H1 (cell line): ENCODE measurements around the gene ZNF629. TPM values are rescaled to one million over a fixed set of nuclear protein-coding genes. Genes with fewer than 3 reads are reported as not detected.

ENCODE experiments used
- CTCF ChIA-PET: fragments of 300-600 bp; sonication (Branson Sonifier 250); formaldehyde crosslinking; loops from one replicate; lab custom pipeline; 2021; ENCODE audit not compliant: partially characterized antibody; lab: Charles Lee
- POLR2A ChIA-PET: fragments of 300-600 bp; sonication (Branson Sonifier 250); formaldehyde crosslinking; loops from one replicate; lab custom pipeline; 2021; ENCODE audit warnings: inconsistent platforms; ENCODE audit not compliant: partially characterized antibody; lab: Charles Lee
- DNase-seq, 2 experiments: peaks; one replicate each; pipeline versions ENCODE4 v3.0.0 to v3.0.0-alpha.2; 2010 to 2022; ENCODE audit warnings: low spot score in 2 of 2, low read depth in 1 of 2, mixed read lengths in 1 of 2
- FAIRE-seq: peaks from 2 replicates; lab custom pipeline; 2011; peaks lifted over from hg19 to GRCh38; lab: Jason Lieb, UNC
- H2AFZ ChIP-seq: 2 replicates; pipeline ENCODE4 v1.8.1; 2012; ENCODE audit warnings: low read length, inconsistent platforms
- H2AK5ac ChIP-seq: 2 replicates; pipeline ENCODE4 v1.6.1; 2013; ENCODE audit warnings: low read depth, low read length
- H2BK120ac ChIP-seq: replicated peaks from 2 replicates; pipeline ENCODE3; 2013; ENCODE audit warnings: low read depth, low read length, inconsistent platforms
- H2BK12ac ChIP-seq: 2 replicates; pipeline ENCODE4 v1.6.1; 2013; ENCODE audit warnings: low read depth, low read length
- H2BK15ac ChIP-seq: 2 replicates; pipeline ENCODE4 v1.6.1; 2013; ENCODE audit warnings: low read length
- H2BK20ac ChIP-seq: 2 replicates; pipeline ENCODE4 v1.6.1; 2013; ENCODE audit warnings: low read length
- H2BK5ac ChIP-seq: 2 replicates; pipeline ENCODE4 v1.6.1; 2013; ENCODE audit warnings: low read depth, low read length
- H3K14ac ChIP-seq: 2 replicates; pipeline ENCODE4 v1.6.1; 2013; ENCODE audit warnings: inconsistent platforms; ENCODE audit not compliant: insufficient read length
- H3K18ac ChIP-seq: 2 replicates; pipeline ENCODE4 v1.6.1; 2013; ENCODE audit warnings: low read length; ENCODE audit errors: extremely low read depth
- H3K23ac ChIP-seq: 2 replicates; pipeline ENCODE4 v1.6.1; 2013; ENCODE audit warnings: inconsistent platforms; ENCODE audit not compliant: insufficient read length
- H3K23me2 ChIP-seq: 2 replicates; pipeline ENCODE4 v1.6.1; 2013; ENCODE audit warnings: low read depth, low read length
- H3K27ac ChIP-seq: 2 replicates; pipeline ENCODE4 v1.6.1; 2011; ENCODE audit warnings: low read depth, low read length, inconsistent platforms
- H3K27me3 ChIP-seq, 4 experiments: replicated peaks in 1 of 4; 1 replicate in 1 of 4; 2 replicates in 3 of 4; pipeline versions ENCODE4 v1.6.1 to v1.8.1; 2011 to 2013; ENCODE audit warnings: low read length in 3 of 4, mild to moderate bottlenecking in 3 of 4, inconsistent platforms in 2 of 4, mixed read lengths in 2 of 4, moderate library complexity in 1 of 4; ENCODE audit not compliant: control insufficient read depth in 3 of 4, insufficient read depth in 3 of 4; ENCODE audit errors: extremely low read depth in 1 of 4
- H3K36me3 ChIP-seq, 4 experiments: 2 replicates each; pipeline versions ENCODE4 v1.6.1 to v1.8.1; 2011 to 2013; ENCODE audit warnings: mild to moderate bottlenecking in 4 of 4, low read length in 3 of 4, moderate library complexity in 2 of 4, control low read depth in 1 of 4, inconsistent platforms in 1 of 4; ENCODE audit not compliant: insufficient read depth in 4 of 4, control insufficient read depth in 2 of 4
- H3K4ac ChIP-seq: replicated peaks from 2 replicates; pipeline ENCODE3; 2013; ENCODE audit warnings: low read length, low read depth, mixed read lengths, inconsistent platforms; ENCODE audit not compliant: insufficient read length
- H3K4me1 ChIP-seq, 4 experiments: replicated peaks in 1 of 4; 1 replicate in 1 of 4; 2 replicates in 3 of 4; pipeline versions ENCODE4 v1.6.1 to v1.8.1; 2011 to 2013; ENCODE audit warnings: low read length in 3 of 4, inconsistent platforms in 2 of 4, mixed read lengths in 1 of 4; ENCODE audit not compliant: insufficient read depth in 4 of 4, control insufficient read depth in 3 of 4
- H3K4me2 ChIP-seq, 2 experiments: 2 replicates each; pipeline versions ENCODE4 v1.6.1 to v1.8.1; 2011 to 2013; ENCODE audit warnings: low read depth in 2 of 2, low read length in 2 of 2, control low read depth in 1 of 2, inconsistent platforms in 1 of 2, mild to moderate bottlenecking in 1 of 2; ENCODE audit not compliant: insufficient read depth in 1 of 2
- H3K4me3 ChIP-seq, 4 experiments: fragments of 200-600, 300-600 bp in 1 of 4; sonication (generic), shearing (Covaris generic), sonication (Bioruptor Twin) in 1 of 4; 2 replicates each; pipeline versions ENCODE4 v1.5.1 to v1.8.1; 2011 to 2016; ENCODE audit warnings: low read length in 4 of 4, low read depth in 3 of 4, control low read depth in 2 of 4, inconsistent platforms in 2 of 4, mild to moderate bottlenecking in 2 of 4, mixed read lengths in 1 of 4, moderate library complexity in 1 of 4; ENCODE audit not compliant: insufficient read depth in 2 of 4; ENCODE audit errors: extremely low read depth in 1 of 4
- H3K56ac ChIP-seq: replicated peaks from 2 replicates; pipeline ENCODE3; 2013; ENCODE audit warnings: low read depth, mild to moderate bottlenecking, mixed read lengths, low read length, inconsistent platforms; ENCODE audit not compliant: insufficient read length
- H3K79me1 ChIP-seq: 2 replicates; pipeline ENCODE4 v1.6.1; 2013; ENCODE audit warnings: low read depth, low read length, control low read depth
- H3K79me2 ChIP-seq, 2 experiments: 2 replicates each; pipeline versions ENCODE4 v1.6.1 to v1.8.1; 2012 to 2013; ENCODE audit warnings: low read length in 2 of 2, mild to moderate bottlenecking in 2 of 2, inconsistent platforms in 1 of 2; ENCODE audit not compliant: insufficient read depth in 2 of 2, control insufficient read depth in 1 of 2
- H3K9ac ChIP-seq, 4 experiments: replicated peaks in 1 of 4; 1 replicate in 1 of 4; 2 replicates in 3 of 4; pipeline versions ENCODE4 v1.6.1 to v1.8.1; 2011 to 2013; ENCODE audit warnings: low read depth in 3 of 4, low read length in 3 of 4, control low read depth in 2 of 4, mild to moderate bottlenecking in 2 of 4, moderate library complexity in 2 of 4, inconsistent platforms in 1 of 4; ENCODE audit errors: extremely low read depth in 1 of 4
- H3K9me3 ChIP-seq, 2 experiments: 2 replicates each; pipeline versions ENCODE4 v1.6.1 to v1.8.1; 2012 to 2013; ENCODE audit warnings: mild to moderate bottlenecking in 2 of 2, moderate library complexity in 2 of 2, control low read depth in 1 of 2, inconsistent platforms in 1 of 2, low read depth in 1 of 2, low read length in 1 of 2, mixed read lengths in 1 of 2; ENCODE audit not compliant: insufficient read depth in 2 of 2
- H4K20me1 ChIP-seq, 2 experiments: replicated peaks in 1 of 2; 2 replicates each; pipeline versions ENCODE3 to v1.8.1; 2011 to 2013; ENCODE audit warnings: inconsistent platforms in 2 of 2, low read length in 2 of 2, mild to moderate bottlenecking in 1 of 2; ENCODE audit not compliant: insufficient read depth in 2 of 2, control insufficient read depth in 1 of 2
- H4K5ac ChIP-seq: 2 replicates; pipeline ENCODE4 v1.6.1; 2013; ENCODE audit warnings: low read length, low read depth, mixed read lengths, inconsistent platforms; ENCODE audit not compliant: insufficient read length
- H4K8ac ChIP-seq: 2 replicates; pipeline ENCODE4 v1.8.0; 2013; ENCODE audit warnings: mild to moderate bottlenecking, moderate library complexity, low read length, inconsistent platforms; ENCODE audit not compliant: insufficient read depth; ENCODE audit errors: extremely low read depth
- H4K91ac ChIP-seq: replicated peaks from 2 replicates; pipeline ENCODE3; 2013; ENCODE audit warnings: low read length, mixed read lengths, inconsistent platforms; ENCODE audit not compliant: insufficient read length
- KDM1A ChIP-seq: fragments of 200-600, 300-600 bp; sonication (generic); IDR thresholded peaks from 2 replicates; pipeline ENCODE4 v1.7.1; 2016; ENCODE audit warnings: mild to moderate bottlenecking, low read length, borderline replicate concordance
- TCF12 ChIP-seq: IDR thresholded peaks from 2 replicates; pipeline ENCODE4 v1.6.1; 2011; ENCODE audit warnings: low read depth, mild to moderate bottlenecking, low read length
- WGBS, 2 experiments: shearing (Covaris generic) in 1 of 2; methylation state at CpG; one replicate each; pipeline versions ENCODE4 v1.1.6 to v1.1.7; 2013 to 2015; ENCODE audit warnings: low lambda C conversion rate in 2 of 2, mixed read lengths in 2 of 2, inconsistent platforms in 1 of 2, low coverage in 1 of 2, missing lambda C conversion rate in 1 of 2; ENCODE audit not compliant: insufficient replicate concordance in 2 of 2, insufficient coverage in 1 of 2, insufficient read length in 1 of 2; ENCODE audit errors: extremely low coverage in 1 of 2, missing lambda C conversion rate in 1 of 2; 5-methylcytosine and 5-hydroxymethylcytosine counted together
- polyA plus RNA-seq, 7 experiments: library from polyadenylated mRNA; depleted of rRNA in 3 of 7; stranded (reverse) in 5 of 7; unstranded in 2 of 7; fragments of >200 nt in 5 of 7; fragments of 200-250 nt in 2 of 7; gene quantifications; 1 replicate in 5 of 7; 2 replicates in 1 of 7; 4 replicates in 1 of 7; pipeline versions ENCODE4 v1.2.1 to v1.2.3, GENCODE V29; 2011 to 2013; ENCODE audit warnings: missing spikeins in 2 of 7, mixed read lengths in 2 of 7
- total RNA-seq: library from RNA; stranded (reverse); fragmentation: NEBNext Ultra II Directional; extraction: Animal tissue kit (Norgen Biotek cat#: 25700); gene quantifications from 2 replicates; pipeline ENCODE4 v1.2.1, GENCODE V29; 2021

The ZNF629 gene
- total and polyA plus RNA-seq, 2 of the 8 experiments (the other 6 are each of a cell fraction or from before 2014, with no cell fraction given) = 11.0 to 19.5 TPM

DNA sequence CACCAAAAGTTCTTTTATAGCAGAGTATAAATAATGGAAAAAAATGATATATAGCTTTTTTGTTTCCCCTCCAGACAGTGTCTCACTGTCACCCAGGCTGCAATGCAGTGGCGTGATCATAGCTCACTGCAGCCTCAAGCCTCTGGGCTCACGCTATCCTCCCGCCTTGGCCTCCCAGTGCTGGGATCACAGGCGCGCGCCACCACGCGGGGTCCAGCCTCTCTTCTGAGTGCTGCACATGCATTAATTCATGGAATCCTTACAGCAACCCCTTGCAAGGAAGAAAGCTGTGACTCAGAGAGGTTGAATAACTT, 18.0 kb upstream of the ZNF629 start:
- Histone ChIP-seq H3K9ac (peak overlapping the region in 3 of 4 experiments; percentile 45 to 52 (median 51); a peak in 4 of 7 replicates), H3K27me3 (peaks cover 0 to 18% (median 11%) of the 10 kb centered on the region in 4 experiments; a peak in 6 of 7 replicates), H4K91ac (peak overlapping the region; percentile 12), H4K5ac (peak overlapping the region; percentile 47), H2BK120ac (no peak overlapping the region), H3K14ac (no peak overlapping the region), H3K36me3 (no peaks in the 10 kb centered on the region), H3K56ac (no peak overlapping the region), H3K79me2 (no peaks in the 10 kb centered on the region), H2BK20ac (no peak overlapping the region), H3K27ac (no peak overlapping the region), H3K79me1 (no peaks in the 10 kb centered on the region), H2BK12ac (0 out of 2 replicates have a peak overlapping the region, but pooled peaks have one; percentile 2), H3K9me3 (no peaks in the 10 kb centered on the region), H2AK5ac (no peak overlapping the region), H3K4me2 (peak overlapping the region; percentile 88 to 93), H3K23ac (no peak overlapping the region), H3K18ac (no peak overlapping the region; the same call in 1 of the 2 replicates), H2BK5ac (no peak overlapping the region), H3K4me3 (peak overlapping the region; percentile 60 to 78 (median 68)), H2AFZ (peak overlapping the region; percentile 80), H2BK15ac (no peak overlapping the region; the same call in 1 of the 2 replicates), H3K4ac (peak overlapping the region; percentile 78), H3K23me2 (peaks cover 10% of the 10 kb centered on the region; the same call in 1 of the 2 replicates), H3K4me1 (peaks cover 0 to 6% (median 4%) of the 10 kb centered on the region in 4 experiments; a peak in 4 of 7 replicates), H4K8ac (peak overlapping the region; percentile 63), H4K20me1 (no peaks in the 10 kb centered on the region)
- 66% methylated on average over 8 of the region's 8 CpGs; no CpG with 5 or more reads in 1 of the 2 experiments for WGBS, 2 experiments
- CTCF ChIA-PET = interaction anchor here (0.8 to 4.5 kb wide), 11 partner anchors 8 to 375 kb away, joined by 3 to 21 read pairs (median 6); partner anchors contain the start of genes DCTPP1 and ZNF629
- TF ChIP-seq KDM1A = peak; percentile 68; the same call in 1 of the 2 replicates
- no peak for TF ChIP-seq TCF12
- no peak for FAIRE-seq
- DNase-seq = no peak
- POLR2A ChIA-PET = interaction anchor here (0.6 to 4.0 kb wide), 17 partner anchors 8 to 278 kb away, joined by 3 to 40 read pairs (median 6); partner anchors contain the start of genes FBXL19, PHKG2 and ZNF629
